ENCODE measurements around the gene CTSG. TPM values are rescaled to one million over a fixed set of nuclear protein-coding genes. Genes with fewer than 3 reads are reported as not detected.

CTSG gene, protein sequence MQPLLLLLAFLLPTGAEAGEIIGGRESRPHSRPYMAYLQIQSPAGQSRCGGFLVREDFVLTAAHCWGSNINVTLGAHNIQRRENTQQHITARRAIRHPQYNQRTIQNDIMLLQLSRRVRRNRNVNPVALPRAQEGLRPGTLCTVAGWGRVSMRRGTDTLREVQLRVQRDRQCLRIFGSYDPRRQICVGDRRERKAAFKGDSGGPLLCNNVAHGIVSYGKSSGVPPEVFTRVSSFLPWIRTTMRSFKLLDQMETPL
- total RNA-seq = not detected in 3 replicates

DNA sequence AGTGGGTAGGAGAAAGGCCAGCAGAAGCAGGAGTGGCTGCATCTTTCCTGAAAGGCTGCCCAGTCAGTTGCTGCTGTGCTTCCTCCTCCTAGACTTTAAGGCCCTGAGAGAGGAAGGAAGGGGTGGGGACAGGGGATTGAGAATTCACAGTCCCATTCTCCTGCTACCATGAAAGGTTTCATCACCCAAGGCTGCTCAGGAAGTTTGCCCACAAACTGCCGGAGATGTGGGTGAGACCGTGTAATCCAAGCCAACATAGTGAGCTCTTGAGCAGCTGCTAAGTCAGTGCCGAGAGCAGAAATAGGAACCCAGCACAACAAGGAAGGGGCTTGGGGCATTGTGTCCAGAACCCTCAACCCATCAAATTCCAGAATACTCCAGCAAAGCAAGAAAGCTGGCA, at the start of gene CTSG:
Gene CTSG, minus strand, starts transcription at position 69 of the 400 bp plus-strand sequence. Its CDS starts 27 bp downstream, at position 42.
- H3K27ac Mint-ChIP-seq = no peak within 1 kb of the TSS
- H3K4me1 Mint-ChIP-seq = no peaks in the 10 kb centered on the region
- H3K36me3 Mint-ChIP-seq = no peaks in the 10 kb centered on the region
- no peak within 1 kb of the TSS for H3K4me3 Mint-ChIP-seq
- TF ChIP-seq, protein P1, sequence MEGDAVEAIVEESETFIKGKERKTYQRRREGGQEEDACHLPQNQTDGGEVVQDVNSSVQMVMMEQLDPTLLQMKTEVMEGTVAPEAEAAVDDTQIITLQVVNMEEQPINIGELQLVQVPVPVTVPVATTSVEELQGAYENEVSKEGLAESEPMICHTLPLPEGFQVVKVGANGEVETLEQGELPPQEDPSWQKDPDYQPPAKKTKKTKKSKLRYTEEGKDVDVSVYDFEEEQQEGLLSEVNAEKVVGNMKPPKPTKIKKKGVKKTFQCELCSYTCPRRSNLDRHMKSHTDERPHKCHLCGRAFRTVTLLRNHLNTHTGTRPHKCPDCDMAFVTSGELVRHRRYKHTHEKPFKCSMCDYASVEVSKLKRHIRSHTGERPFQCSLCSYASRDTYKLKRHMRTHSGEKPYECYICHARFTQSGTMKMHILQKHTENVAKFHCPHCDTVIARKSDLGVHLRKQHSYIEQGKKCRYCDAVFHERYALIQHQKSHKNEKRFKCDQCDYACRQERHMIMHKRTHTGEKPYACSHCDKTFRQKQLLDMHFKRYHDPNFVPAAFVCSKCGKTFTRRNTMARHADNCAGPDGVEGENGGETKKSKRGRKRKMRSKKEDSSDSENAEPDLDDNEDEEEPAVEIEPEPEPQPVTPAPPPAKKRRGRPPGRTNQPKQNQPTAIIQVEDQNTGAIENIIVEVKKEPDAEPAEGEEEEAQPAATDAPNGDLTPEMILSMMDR (IDR thresholded peaks at IDR 0.05; ENCODE audit: unreplicated experiment) = no peak
- peaks cover 58% of the 10 kb centered on the region for H3K9me3 Mint-ChIP-seq
- no peaks in the 10 kb centered on the region for H3K27me3 Mint-ChIP-seq (ENCODE audit: low read depth)
- no peak for DNase-seq (ENCODE audit: low spot score in 2 of 2, unreplicated experiment in 2 of 2)

DNA sequence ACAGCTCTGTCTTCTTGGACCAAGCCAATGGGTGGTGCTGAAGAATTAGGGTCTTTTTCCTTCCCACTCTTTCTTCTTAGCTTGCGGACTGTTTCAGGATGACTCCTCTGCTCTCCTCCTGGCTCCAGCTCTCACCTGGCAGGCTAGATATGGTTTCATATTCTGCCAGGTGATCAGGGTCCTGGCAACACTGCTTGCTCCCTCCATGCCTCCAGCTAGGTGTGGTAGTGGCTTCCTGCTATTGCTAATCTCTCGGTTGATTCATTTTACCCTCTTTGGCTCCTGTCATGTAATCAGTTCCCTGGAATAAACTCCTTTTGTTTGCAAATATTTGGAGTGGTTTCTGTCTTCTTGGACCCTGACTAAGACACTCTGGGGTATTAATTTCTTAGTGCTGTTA, 37.7 kb upstream of the CTSG start:
- Mint-ChIP-seq H3K27ac (no peak overlapping the region), H3K9me3 (peaks cover 83% of the 10 kb centered on the region), H3K4me3 (no peak overlapping the region)

DNA sequence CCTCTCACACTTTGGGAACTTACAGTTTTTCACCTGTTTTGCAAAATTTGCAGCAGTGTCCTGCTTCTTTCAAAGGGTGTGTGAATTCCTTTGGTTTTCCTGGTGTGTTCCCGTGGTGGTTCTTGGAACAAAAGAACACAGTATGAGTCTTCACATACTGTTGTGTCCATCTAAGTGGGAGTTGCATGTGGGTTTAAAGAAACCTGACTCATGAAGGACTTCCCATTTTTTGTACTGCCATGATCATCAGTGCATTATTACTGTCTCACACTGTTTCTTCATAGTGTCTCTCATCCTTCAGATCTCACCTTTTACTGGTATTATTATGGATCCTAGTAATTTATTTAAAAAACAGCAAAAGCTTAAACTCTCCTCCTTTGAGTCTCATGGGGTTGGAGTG, 37.2 kb upstream of the CTSG start:
- TF ChIP-seq, protein P1 (IDR thresholded peaks at IDR 0.05; ENCODE audit: unreplicated experiment) = no peak
- Mint-ChIP-seq H3K9me3 (peaks cover 83% of the 10 kb centered on the region), H3K36me3 (peaks cover 1% of the 10 kb centered on the region), H3K27ac (no peak overlapping the region), H3K27me3 (ENCODE audit: low read depth) (no peaks in the 10 kb centered on the region), H3K4me1 (no peaks in the 10 kb centered on the region), H3K4me3 (no peak overlapping the region)
- DNase-seq (ENCODE audit: low spot score in 2 of 2, unreplicated experiment in 2 of 2) = no peak

More for the DNA sequence above, 37.7 kb upstream of the CTSG start:
- TF ChIP-seq, protein P1 (IDR thresholded peaks at IDR 0.05; ENCODE audit: unreplicated experiment) = no peak
- Mint-ChIP-seq H3K36me3 (peaks cover 1% of the 10 kb centered on the region), H3K27me3 (ENCODE audit: low read depth) (no peaks in the 10 kb centered on the region), H3K4me1 (no peaks in the 10 kb centered on the region)
- no peak for DNase-seq (ENCODE audit: low spot score in 2 of 2, unreplicated experiment in 2 of 2)

DNA sequence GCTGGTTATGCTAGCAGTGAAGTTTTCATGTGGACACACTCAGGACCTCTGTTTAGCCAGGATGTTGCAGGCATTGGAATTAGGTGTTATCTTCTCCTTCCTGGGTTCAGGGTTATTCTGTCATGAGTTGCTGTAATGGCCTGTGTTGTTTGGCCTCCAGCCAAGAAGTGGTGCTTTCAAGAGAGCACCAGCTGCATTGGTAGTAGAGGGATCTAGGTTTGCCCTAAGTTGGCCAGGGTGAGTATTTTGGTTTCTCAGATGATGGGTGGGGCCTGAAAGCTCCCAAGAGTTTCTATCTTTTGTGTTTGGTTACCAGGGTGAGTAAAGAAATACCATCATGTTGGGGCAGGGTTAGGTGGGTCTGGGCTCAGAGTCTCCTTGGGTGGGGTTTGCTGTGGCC, 36.1 kb upstream of the CTSG start:
- no peak for DNase-seq (ENCODE audit: low spot score in 2 of 2, unreplicated experiment in 2 of 2)
- Mint-ChIP-seq H3K27ac (no peak overlapping the region), H3K27me3 (ENCODE audit: low read depth) (no peaks in the 10 kb centered on the region), H3K4me1 (no peaks in the 10 kb centered on the region), H3K9me3 (peaks cover 82% of the 10 kb centered on the region), H3K36me3 (peaks cover 1% of the 10 kb centered on the region), H3K4me3 (no peak overlapping the region)
- TF ChIP-seq, protein P1 (IDR thresholded peaks at IDR 0.05; ENCODE audit: unreplicated experiment) = no peak

DNA sequence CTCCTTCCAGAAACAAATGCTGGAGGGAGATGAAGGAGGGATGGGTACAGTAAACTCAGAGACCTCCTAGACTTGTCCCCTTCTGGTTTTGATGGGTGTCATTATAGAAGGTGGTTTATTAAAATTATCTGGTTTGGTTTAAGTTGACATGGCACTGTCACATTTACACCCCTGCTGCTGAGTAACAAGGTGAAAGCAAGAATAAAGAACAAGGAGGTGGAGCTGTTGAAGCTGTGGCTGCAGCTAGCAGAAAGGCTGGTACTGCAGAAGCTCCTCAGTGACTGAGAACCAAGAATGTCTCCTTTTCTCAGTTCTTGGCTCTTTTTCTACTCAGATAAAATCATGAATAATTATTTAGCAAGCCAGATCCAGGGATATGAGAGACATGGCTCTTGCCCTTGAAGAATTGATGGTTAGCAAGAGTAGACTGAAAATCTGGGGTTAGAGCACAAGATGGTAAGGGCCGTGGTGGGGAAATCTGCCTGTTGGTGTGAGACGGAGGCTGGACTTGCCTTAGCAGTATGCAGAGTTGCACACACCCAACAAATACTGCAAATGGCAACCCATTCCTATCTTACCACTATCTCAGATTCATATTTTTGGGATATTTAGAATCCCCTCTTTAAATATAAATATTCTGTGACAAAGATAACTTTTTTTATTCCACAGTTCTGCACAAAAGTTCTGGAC, 33.8 kb upstream of the CTSG start, which contains the start of gene GZMH:
Gene GZMH, minus strand, starts transcription at position 31 of the 690 bp plus-strand sequence. CDS start 72 bp downstream, outside the sequence.
- peaks cover 1% of the 10 kb centered on the region for H3K36me3 Mint-ChIP-seq
- no peak within 1 kb of the TSS for H3K4me3 Mint-ChIP-seq
- DNase-seq (ENCODE audit: low spot score in 2 of 2, unreplicated experiment in 2 of 2) = no peak
- H3K27me3 Mint-ChIP-seq (ENCODE audit: low read depth) = no peaks in the 10 kb centered on the region
- H3K4me1 Mint-ChIP-seq = no peaks in the 10 kb centered on the region
- no peak within 1 kb of the TSS for H3K27ac Mint-ChIP-seq
- TF ChIP-seq, protein P1 (IDR thresholded peaks at IDR 0.05; ENCODE audit: unreplicated experiment) = no peak
- H3K9me3 Mint-ChIP-seq = peaks cover 85% of the 10 kb centered on the region
